ENCODE data around the gene C14orf93.

The C14orf93 gene

DNA sequence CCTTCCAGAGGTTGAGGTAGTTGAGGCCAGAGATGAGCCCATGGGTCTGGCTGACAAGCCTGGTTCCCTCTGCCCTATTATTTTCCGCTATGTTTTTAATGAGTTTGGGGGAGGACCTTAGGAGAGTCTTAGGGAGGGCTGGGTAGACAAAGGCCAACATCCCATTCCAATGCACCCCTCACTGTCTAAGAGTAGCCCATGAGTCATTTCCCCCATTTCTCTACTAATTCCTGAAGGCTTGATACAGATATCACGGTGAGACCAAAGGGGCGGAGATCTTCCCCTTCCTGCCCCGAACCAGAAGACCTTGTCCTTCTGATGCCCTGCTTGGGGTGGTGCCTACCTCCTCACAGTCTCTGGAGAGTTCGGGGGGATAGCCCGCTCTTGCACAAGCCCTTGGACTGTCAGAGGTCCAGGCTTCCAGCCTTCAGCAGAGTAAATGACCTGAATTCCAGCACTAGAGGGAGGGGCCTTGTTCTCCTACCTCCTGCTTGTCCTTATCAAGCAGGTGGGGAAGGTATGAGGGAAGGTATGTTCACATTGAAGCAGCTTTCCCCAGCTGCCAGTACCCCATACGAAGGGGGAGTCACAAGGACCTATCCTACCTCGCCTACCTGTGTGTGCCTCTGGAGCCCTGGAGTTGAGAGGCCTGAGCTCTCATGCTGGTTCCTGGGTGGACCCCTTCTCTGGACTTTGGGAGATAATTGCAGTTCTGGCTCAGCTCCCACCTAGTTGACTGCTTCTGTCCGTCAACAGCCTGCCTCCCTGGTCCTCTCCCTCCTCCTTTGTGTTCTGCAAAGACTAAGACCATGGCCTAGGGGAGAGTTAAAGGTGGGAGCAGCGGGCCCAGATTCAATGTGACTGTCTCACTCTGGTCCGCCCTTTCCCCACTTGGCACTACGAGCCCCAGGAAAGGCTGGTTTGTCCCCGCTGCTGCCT is 35.7 kb upstream of the C14orf93 start:
- no peak overlapping the region for H3K4me3 ChIP-seq (ENCODE audit: low read depth, low read length)
- TF ChIP-seq, protein P1, sequence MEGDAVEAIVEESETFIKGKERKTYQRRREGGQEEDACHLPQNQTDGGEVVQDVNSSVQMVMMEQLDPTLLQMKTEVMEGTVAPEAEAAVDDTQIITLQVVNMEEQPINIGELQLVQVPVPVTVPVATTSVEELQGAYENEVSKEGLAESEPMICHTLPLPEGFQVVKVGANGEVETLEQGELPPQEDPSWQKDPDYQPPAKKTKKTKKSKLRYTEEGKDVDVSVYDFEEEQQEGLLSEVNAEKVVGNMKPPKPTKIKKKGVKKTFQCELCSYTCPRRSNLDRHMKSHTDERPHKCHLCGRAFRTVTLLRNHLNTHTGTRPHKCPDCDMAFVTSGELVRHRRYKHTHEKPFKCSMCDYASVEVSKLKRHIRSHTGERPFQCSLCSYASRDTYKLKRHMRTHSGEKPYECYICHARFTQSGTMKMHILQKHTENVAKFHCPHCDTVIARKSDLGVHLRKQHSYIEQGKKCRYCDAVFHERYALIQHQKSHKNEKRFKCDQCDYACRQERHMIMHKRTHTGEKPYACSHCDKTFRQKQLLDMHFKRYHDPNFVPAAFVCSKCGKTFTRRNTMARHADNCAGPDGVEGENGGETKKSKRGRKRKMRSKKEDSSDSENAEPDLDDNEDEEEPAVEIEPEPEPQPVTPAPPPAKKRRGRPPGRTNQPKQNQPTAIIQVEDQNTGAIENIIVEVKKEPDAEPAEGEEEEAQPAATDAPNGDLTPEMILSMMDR (IDR thresholded peaks at IDR 0.05; ENCODE audit: low read depth, low read length, missing control alignments): no peak
- no peak for DNase-seq (ENCODE audit: low read depth)
- in situ Hi-C loops (cut with HindIII; ENCODE audit: low sequenced_read_pairs): loop anchor here (10.0 kb wide), 1 partner anchor 51 kb away; no protein-coding TSS in a partner anchor

DNA sequence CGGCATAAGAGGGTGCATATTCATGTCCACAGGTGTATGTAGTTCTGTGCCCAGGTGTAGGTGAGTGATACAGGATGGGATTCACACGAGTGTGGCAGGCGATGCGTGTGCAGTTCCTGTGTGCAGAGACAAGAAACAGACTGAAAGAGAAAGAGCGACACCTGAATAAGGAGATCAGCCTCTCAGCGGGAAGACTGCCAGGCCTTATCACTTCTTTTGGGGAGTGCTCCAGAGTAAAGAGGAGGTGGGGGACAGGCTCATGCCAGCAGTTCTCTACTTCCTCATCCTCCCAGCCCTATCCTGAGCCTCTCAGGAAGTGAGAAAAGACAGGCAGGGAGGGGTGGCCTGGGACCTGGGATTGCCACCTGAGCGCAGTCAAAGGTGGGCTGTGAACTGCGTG is 34.9 kb upstream of the C14orf93 start:
- DNase-seq (ENCODE audit: low read depth): no peak
- TF ChIP-seq, protein P1 (IDR thresholded peaks at IDR 0.05; ENCODE audit: low read depth, low read length, missing control alignments): no peak
- in situ Hi-C loops (cut with HindIII; ENCODE audit: low sequenced_read_pairs): loop anchor here (10.0 kb wide), 1 partner anchor 50 kb away; no protein-coding TSS in a partner anchor
- H3K4me3 ChIP-seq (ENCODE audit: low read depth, low read length): no peak overlapping the region

DNA sequence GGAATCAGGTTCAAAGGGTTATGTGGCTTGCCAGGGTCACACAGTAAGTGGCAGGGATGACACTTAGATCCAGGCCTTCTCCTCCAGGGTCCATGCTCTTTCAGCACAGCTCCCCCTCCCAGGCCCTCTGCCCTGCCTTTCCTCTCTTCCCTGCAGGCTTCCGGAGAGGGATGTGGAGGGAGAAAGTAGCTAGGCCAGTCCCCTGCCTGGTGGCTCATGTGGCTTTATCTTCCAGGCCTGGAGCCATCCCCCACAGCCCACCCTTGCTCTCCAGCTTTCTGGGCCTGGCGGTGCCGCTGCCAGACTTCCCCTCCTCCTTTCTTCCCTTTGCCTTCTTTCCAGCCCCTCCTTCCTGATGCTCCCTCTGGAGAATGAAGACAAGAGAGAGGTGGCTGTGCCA is 33.8 kb upstream of the C14orf93 start:
- in situ Hi-C loops (cut with HindIII; ENCODE audit: low sequenced_read_pairs): loop anchor here (10.0 kb wide), 1 partner anchor 49 kb away; no protein-coding TSS in a partner anchor
- no peak for DNase-seq (ENCODE audit: low read depth)
- TF ChIP-seq, protein P1 (IDR thresholded peaks at IDR 0.05; ENCODE audit: low read depth, low read length, missing control alignments): no peak
- H3K4me3 ChIP-seq (ENCODE audit: low read depth, low read length): no peak overlapping the region

DNA sequence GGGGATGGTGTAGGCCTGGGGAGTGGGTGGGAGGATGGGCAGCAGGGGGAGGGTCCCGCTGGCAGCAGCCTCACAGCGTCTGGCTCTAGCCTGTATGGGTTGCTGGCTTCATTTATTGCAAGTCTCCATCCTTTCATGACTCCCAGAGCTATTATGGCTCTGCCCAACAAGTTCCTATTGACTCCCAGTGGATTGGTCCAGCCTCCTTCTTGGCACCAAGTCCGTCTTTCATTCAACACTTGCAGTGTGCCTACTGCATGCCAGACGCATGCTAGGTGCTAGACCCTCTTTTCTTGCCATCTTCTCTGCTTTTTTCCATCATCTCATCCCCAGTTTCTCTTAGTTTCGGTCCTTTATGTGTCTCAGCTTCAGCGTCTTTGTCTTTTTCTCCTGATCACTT is 33.2 kb upstream of the C14orf93 start:
- in situ Hi-C loops (cut with HindIII; ENCODE audit: low sequenced_read_pairs): loop anchor here (10.0 kb wide), 1 partner anchor 48 kb away; no protein-coding TSS in a partner anchor
- no peak for DNase-seq (ENCODE audit: low read depth)
- H3K4me3 ChIP-seq (ENCODE audit: low read depth, low read length): no peak overlapping the region
- TF ChIP-seq, protein P1 (IDR thresholded peaks at IDR 0.05; ENCODE audit: low read depth, low read length, missing control alignments): no peak

DNA sequence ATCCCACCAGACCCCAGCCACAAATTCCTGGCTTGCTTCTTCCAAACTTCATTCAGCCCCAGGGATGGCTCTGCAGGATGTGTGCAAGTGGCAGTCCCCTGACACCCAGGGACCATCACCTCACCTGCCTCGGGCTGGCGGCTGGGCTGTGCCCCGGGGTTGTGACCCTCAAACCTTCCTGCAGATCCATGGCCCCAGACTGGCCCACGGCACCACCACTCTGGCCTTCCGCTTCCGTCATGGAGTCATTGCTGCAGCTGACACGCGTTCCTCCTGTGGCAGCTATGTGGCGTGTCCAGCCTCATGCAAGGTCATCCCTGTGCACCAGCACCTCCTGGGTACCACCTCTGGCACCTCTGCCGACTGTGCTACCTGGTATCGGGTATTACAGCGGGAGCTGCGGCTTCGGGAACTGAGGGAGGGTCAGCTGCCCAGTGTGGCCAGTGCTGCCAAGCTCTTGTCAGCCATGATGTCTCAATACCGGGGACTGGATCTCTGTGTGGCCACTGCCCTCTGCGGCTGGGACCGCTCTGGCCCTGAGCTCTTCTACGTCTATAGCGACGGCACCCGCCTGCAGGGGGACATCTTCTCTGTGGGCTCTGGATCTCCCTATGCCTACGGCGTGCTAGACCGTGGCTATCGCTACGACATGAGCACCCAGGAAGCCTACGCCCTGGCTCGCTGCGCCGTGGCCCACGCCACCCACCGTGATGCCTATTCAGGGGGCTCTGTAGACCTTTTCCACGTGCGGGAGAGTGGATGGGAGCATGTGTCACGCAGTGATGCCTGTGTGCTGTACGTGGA is 32.4 kb upstream of the C14orf93 start, which contains the start of gene PSMB11:
Gene PSMB11 (plus strand): TSS at position 51 of the 804 bp plus-strand sequence. CDS start 14 bp downstream, at position 65.
- in situ Hi-C loops (cut with HindIII; ENCODE audit: low sequenced_read_pairs): loop anchor here (10.0 kb wide), 1 partner anchor 48 kb away; no protein-coding TSS in a partner anchor
- TF ChIP-seq, protein P1 (IDR thresholded peaks at IDR 0.05; ENCODE audit: low read depth, low read length, missing control alignments): no peak
- DNase-seq (ENCODE audit: low read depth): no peak
- no peak within 1 kb of the TSS for H3K4me3 ChIP-seq (ENCODE audit: low read depth, low read length)

DNA sequence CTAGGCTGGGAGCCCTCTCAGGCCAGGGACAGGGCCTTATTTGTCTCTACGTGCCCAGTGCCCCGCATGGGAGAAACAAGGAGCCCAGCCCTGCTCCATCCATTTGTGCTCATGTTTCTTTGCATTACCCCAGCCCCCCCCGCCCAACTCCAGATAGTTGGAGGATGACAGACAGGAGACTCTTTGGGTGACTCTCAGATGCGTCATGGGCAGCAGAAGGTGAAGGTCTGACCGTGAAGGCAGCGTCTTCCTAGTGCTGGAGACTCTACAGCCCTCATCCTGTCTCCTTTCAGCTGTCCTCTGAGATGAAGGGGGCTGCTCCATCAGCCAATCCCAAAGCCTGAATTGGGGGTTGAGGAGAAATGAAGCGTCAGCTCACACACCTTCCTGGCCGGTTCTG is 31.8 kb upstream of the C14orf93 start:
- H3K4me3 ChIP-seq (ENCODE audit: low read depth, low read length): no peak overlapping the region
- TF ChIP-seq, protein P1 (IDR thresholded peaks at IDR 0.05; ENCODE audit: low read depth, low read length, missing control alignments): no peak
- no peak for DNase-seq (ENCODE audit: low read depth)
- in situ Hi-C loops (cut with HindIII; ENCODE audit: low sequenced_read_pairs): loop anchor here (10.0 kb wide), 1 partner anchor 47 kb away; no protein-coding TSS in a partner anchor

Data from astrocyte of the cerebellum (primary cell).